ENCODE measurements around the gene ZSCAN5A.
"Not testable (repeated sequence)": the region's sequence is repeated elsewhere in the genome, so short reads cannot be mapped to it uniquely, and the experiment has no call there.

The ZSCAN5A gene

GRCh38 chr19:56315077-56315828, 614 bp upstream of the ZSCAN5A start:
- FAIRE-seq = peak; percentile 79

DNA sequence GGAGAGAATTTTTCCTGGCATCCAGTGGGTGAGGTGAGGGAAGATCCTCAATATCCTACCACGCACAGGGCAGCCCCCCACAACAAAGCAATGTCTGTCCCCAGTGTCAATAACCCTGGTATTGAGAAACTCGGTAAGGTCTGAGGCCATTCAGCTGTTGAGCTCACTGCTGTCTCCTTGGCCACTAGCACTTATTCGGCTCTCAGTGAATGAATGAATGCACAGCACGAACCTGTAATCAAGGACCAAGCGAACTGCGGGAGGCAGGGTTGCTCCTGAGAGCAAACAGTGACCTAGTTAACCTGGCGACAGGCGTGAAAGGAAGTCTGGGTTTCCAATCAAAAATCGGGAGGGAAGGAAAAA, 640 bp downstream of the ZSCAN5A start:
- no peak for FAIRE-seq

More at GRCh38 chr19:56315077-56315828, 614 bp upstream of the ZSCAN5A start:
- DNase-seq (ENCODE audit: insufficient read length, low spot score) = peak; percentile 97

GRCh38 chr19:56312787-56313657, 1.6 kb downstream of the ZSCAN5A start:
- no peak for DNase-seq (ENCODE audit: insufficient read length, low spot score)
- FAIRE-seq = no peak

More for the DNA sequence above, 640 bp downstream of the ZSCAN5A start:
- peak; percentile 13 for DNase-seq (ENCODE audit: insufficient read length, low spot score)

GRCh38 chr19:56312342-56312741, 2.3 kb downstream of the ZSCAN5A start:
- FAIRE-seq = no peak
- no peak for DNase-seq (ENCODE audit: insufficient read length, low spot score)

- DNase-seq (ENCODE audit: insufficient read length, low spot score) (no peak), FAIRE-seq (no peak)
These were observed 4.2 kb downstream of the ZSCAN5A start for GRCh38 chr19:56310462-56310861.

DNA sequence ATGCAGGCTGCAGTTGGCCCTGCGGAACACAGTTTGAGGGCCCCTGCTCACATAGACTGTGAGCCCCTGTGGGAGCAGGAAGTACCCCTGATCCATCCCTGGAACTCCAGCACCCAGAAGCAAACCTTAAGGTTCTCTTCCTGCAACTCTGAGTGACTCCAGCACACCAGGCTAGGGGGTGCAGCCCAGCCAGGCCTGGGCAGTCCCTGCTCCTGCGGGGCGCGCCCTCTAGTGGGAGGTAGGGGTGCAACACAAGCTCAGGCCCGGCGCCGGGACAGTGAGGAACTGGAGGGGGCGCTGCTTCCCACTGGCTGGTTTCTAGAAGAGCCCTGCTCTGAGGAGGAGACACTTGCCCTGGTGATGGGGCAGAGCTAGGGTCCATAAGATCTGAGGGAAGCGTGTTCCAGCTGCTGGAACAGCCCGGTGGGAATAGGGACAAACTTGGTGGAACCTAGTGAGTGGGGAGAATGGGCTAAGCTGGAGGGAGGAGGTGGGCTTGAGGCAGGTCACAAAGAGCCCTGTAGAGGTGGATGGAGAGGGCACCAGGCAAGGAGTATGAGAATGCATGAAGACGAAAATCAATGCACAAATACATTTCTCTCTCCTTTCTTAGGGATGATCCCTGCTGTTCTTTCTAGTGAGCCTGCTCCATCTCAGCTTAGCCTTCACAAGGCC, 5.0 kb downstream of the ZSCAN5A start:
- FAIRE-seq (no peak), DNase-seq (ENCODE audit: insufficient read length, low spot score) (peak; percentile 19)

- no peak for DNase-seq (ENCODE audit: insufficient read length, low spot score)
- FAIRE-seq = no peak
These were observed 5.8 kb downstream of the ZSCAN5A start for GRCh38 chr19:56308792-56309191.

DNA sequence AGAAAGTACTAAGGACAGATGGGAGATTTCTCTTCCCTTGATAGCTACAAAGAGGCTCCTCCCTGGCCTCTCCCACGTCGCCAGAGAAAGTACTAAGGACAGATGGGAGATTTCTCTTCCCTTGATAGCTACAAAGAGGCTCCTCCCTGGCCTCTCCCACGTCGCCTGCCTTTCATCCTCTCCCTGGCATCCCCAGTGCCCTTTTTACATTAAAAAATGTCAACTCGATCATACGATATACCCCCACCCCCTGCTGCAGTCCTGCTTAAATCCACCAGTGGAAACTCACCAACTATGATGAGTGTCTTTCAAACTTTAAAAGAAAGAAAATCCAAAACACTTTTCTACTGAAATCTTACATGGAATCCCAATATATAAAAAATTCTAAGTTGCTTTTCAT, 7.6 kb downstream of the ZSCAN5A start:
- DNase-seq (ENCODE audit: insufficient read length, low spot score); FAIRE-seq: not testable (repeated sequence)

GRCh38 chr19:56306016-56306415, 8.6 kb downstream of the ZSCAN5A start:
- DNase-seq (ENCODE audit: insufficient read length, low spot score) (no peak), FAIRE-seq (no peak)

GRCh38 chr19:56304243-56304642, 10.4 kb downstream of the ZSCAN5A start:
- DNase-seq (ENCODE audit: insufficient read length, low spot score) (no peak), FAIRE-seq (no peak)

DNA sequence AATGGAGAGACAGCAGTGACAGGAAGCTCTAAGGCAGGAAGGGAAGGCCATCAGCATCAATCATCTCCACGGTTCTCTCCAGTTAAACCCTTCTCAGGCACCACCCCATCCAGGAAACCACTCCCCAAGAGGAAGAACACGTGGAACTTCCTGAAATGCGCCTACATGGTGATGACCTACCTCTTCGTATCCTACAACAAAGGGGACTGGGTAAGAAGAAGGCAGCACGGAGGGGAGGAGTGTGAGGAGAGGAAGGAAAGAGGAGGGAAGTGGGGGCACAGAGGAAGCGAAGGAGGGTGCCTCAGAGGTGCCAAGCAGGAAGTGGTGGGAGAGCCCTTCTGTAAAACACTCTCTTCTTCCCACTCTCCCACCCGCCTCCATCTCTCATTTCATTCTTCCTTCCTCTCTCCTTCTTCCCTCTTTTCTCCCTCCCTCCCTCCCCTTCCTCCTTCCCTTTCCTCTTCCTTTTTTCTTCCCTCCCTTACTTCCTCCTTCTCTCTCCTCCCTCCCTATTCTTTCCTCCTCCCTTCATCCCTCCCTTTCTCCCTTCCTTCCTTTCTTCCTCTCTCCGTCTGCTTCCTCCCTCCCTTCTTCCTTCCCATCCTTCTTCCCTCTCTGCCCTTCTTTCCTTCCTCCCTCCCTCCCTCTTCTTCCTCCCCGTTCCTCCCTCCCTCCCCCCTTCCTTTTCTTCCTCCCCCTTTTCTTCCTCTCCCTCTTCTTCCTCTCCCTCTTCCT, 12.6 kb downstream of the ZSCAN5A start:
- FAIRE-seq = no peak
- DNase-seq (ENCODE audit: insufficient read length, low spot score) = no peak

DNA sequence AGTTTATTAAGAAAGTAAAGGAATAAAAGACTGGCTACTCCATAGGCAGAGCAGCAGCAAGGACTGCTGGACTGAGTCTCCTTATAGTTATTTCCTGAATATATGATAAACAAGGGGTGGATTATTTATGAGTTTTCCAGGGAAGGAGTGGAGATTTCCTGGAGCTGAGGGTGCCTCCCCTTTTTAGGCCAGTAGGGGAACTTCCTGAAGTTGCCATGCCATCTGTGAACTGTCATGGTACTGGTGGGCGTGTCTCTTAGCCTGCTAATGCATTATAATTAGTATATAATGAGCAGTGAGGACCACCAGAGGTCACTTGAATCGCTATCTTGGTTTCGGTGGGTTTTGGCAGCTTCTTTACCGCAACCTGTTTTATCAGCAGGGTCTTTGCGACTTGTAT, 13.5 kb downstream of the ZSCAN5A start:
- FAIRE-seq (no peak), DNase-seq (ENCODE audit: insufficient read length, low spot score) (no peak)

- FAIRE-seq (no peak), DNase-seq (ENCODE audit: insufficient read length, low spot score) (no peak)
These were observed 15.0 kb downstream of the ZSCAN5A start for GRCh38 chr19:56299688-56300087.

GRCh38 chr19:56297010-56297409, 17.6 kb downstream of the ZSCAN5A start:
- FAIRE-seq (no peak), DNase-seq (ENCODE audit: insufficient read length, low spot score) (no peak)

DNA sequence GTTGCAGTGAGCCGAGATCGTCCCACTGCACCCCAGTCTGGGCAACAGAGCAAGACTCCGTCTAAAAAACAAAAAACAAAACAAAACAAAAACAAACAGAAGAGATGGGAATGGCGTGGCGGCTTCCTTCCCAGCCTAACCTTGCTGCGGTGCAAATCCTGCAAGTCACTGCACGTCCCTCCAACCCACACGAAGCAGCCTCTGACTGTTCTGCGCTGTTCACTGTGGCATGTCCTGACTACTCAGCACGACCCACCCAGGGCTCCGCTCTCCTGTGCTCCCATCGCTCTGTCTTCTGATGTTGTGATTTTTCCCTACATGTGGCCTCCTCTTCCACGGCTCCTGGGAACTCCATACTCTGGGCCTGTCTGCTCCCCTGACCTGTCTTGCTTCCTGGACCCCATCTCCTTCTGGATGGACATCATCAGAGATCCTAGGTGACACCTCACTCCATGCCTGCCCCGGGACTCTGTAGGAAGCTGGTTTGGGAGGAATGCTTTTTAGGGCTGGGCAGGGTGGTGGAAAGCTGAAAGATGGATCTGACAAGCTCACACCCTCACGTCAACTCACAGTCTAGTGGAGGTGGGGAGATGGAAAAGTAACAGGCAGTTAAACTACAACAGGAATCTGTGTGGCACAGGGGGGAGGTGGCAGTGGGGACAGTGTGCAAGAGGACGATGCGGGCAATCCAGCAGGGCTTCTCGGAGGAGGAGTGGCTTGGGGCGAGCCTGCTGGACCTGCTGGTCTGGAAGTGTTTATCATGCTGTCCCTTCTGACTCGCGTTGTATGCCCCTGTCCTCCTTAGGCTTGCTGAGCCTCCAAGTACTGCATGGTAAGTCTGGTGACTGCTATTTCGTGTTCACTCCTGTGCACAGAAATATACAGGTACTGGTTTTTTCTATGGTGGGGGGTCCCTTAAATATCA, 18.8 kb downstream of the ZSCAN5A start:
- FAIRE-seq = no peak
- DNase-seq (ENCODE audit: insufficient read length, low spot score) = no peak

- DNase-seq (ENCODE audit: insufficient read length, low spot score) = no peak
These were observed 20.1 kb downstream of the ZSCAN5A start for GRCh38 chr19:56294549-56294948.

DNA sequence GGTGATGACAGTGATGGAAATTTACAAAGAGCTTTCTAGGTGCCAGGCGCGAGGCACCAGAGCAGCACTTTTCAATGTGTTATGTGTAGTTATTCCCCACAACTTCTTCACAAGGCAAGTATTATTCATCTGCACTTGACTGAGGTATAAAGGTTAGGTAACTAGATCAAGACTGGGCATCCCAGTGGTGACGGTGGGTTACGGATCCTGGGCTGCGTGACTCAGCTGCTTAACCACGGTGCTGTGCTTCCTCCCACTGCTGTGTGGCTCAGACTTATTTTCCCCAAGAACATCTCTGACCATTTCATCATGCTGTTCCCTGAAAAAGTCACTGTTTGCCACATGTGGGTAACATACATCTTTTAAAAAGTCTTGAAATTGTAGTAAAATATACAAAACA, 22.8 kb downstream of the ZSCAN5A start:
- no peak for DNase-seq (ENCODE audit: insufficient read length, low spot score)
- no peak for FAIRE-seq

More at GRCh38 chr19:56294549-56294948, 20.1 kb downstream of the ZSCAN5A start:
- no peak for FAIRE-seq

DNA sequence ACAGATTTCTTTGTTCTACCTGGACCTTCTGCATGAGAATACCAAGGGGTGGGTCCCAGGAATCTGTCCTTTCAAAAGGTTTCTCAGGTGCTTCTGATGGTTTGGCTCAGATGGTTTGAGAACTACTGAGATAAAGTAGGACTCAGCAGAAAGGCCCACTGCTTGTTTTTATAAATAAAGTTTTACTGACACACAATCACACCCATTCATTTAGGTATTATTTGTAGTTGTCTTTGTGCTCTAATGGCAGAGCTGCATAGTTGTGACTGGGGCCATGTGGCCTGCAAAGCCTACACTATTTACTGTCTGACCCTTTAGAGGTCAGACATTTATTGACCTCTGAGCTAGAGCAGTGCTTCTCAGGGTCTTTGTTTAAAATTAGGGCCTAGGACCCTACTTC, 24.5 kb downstream of the ZSCAN5A start:
- no peak for FAIRE-seq
- no peak for DNase-seq (ENCODE audit: insufficient read length, low spot score)

DNA sequence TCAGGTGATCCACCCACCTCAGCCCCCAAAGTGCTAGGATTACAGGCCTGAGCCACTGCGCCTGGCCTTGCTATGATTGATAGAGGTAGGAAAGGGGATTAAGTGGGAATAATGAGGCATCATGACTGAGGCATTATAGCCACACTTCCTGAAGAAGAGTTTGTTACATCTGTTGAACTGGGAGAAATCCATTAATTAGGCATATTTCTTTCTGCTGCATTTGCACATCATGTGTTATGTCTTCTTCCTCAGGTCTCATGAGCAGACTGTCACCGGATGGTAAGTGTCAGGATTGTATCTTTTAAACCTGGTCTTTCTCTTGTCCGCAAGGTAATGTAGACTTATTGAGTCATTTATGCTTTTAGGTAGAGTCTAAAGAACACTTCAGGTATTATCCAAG, 29.9 kb downstream of the ZSCAN5A start:
- no peak for DNase-seq (ENCODE audit: insufficient read length, low spot score)
- FAIRE-seq = no peak

GRCh38 chr19:56282809-56283208, 31.8 kb downstream of the ZSCAN5A start:
- no peak for FAIRE-seq

More at GRCh38 chr19:56282809-56283208, 31.8 kb downstream of the ZSCAN5A start:
- no peak for DNase-seq (ENCODE audit: insufficient read length, low spot score)

Data from HTR-8/SVneo (cell line).